GM21390 (cell line): ENCODE measurements around the gene TIMM21.
A peak's percentile ranks its signal among the peaks of the same experiment; 100 is the strongest.

Source experiments
- ATAC-seq: cut with Tn5 transposase; IDR thresholded peaks from one replicate; pipeline ENCODE4 v1.9.1; 2021; ENCODE audit not compliant: unreplicated experiment

The TIMM21 gene

GRCh38 chr18:74146756-74147155 lies 1.6 kb upstream of the TIMM21 start:
- ATAC-seq, result no peak

DNA sequence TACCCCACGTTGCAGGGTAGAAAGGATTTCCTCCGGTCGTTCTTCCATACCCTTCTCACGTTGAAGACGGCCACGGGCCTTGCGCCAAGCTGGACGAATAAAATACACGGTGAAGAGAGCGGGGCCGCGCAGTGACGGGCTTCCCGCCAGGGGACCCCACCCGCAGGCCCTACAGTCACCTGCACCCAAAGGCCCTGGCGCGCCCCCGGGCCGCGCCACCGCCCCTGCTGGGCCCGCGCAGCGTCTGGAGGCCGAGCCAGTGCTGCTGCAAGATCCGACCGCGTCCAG lies 888 bp upstream of the TIMM21 start:
- no peak for ATAC-seq

DNA sequence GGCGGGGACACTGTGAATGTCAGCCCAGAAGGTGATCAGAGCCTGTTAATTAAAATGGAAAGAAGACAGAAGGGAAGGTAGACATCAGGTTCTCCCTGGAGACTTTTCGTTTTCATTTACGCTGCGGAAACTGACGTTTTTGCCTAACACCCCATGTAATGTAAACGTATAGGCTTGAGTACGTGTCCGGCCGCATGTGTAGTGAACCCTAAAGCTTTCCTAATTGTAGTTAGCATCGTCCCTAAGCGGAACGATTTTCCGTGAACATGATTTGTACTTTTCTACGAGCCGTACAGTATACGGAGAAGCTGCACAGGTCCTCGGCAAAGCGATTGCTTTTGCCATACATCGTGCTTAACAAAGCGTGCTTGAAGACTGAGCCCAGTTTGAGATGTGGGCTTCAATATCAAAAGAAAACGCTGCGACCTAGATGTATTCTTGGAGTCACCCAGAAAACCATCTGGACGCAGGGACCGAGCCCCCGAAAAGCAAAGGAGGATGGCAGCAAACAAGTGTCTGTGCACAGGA lies 284 bp downstream of the TIMM21 start:
- peak; percentile 22 for ATAC-seq

- no peak for ATAC-seq
Observed at GRCh38 chr18:74149878-74150277, 1.6 kb downstream of the TIMM21 start.

DNA sequence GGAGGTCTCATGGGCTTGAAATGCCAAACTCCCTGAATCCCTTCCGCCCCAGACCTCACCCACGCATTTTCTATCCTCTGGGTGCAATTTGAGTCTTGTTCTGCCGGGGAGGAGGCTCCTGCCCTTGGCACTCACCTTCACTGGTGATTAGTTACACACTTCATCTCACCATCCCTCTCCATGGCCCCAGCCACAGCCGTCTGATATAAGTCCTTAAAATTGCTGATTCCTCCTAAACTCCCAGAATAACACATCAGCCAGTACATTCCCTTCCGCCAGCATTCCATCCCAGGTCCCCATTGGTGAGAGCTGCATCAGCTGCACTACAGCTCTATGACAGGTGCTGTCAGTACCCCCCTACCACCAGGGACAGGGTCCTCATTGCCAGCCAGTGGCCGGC lies 3.9 kb downstream of the TIMM21 start:
- ATAC-seq, result no peak

- ATAC-seq, result no peak
Observed at GRCh38 chr18:74152857-74153256, 4.5 kb downstream of the TIMM21 start.

DNA sequence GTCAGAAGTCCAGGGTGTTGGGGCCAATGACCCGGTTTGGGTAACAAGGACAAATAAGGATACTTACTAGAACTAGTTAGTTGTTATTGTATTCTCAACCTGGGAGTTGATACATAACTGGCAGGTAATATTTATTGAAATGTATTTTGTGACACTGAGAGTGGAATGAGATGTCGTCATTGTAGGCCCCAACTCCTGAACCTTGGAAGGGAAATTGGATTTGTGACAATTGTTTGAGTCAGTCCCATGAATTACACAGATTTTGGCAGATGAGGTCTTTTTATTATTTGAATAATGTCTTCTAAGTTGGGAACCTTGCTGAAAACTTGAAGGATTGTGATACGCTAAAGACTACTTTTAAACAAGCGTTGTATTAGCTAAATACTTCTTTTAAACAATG lies 5.1 kb downstream of the TIMM21 start:
- ATAC-seq, result no peak

DNA sequence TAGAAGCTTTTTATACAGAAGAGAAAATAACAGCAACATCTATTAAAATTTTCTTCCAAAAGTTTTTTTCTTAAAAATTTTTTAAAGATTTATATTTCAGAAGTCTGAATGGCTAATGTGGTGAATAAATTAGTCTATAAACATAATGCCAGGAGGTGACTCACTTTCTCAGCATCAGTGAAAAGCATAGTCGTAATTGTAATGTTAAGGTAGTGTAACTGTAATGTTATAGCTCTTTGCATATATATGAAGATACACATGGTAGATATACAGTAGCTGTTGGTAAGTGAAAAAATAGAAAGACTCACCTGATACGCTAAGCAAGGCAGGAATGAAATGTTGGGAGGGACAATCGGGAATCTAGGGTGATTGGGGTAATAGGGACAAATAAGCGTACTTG lies 5.5 kb downstream of the TIMM21 start:
- ATAC-seq, result no peak

DNA sequence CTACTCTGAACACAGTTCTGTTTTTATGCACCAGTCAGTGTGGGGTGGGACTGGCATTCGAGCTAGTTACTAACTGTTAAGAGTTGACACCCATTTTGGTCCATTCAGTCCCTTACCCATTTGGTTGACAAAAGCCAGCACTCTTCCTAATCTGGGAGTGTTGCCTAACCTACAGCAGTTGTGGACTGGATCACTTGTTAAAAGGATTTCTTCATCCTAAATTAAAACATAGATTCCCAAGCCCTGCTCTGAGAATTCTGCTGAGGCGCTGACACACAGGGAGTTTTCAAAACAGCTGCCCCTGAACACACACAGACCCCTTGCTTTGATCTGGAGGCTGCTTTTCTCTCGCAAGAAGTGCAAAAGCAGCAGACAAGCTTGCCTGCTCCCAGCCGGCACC lies 6.4 kb downstream of the TIMM21 start:
- no peak for ATAC-seq

- no peak for ATAC-seq
Observed at GRCh38 chr18:74155276-74155675, 7.0 kb downstream of the TIMM21 start.

GRCh38 chr18:74163019-74163660 lies 14.8 kb downstream of the TIMM21 start:
- ATAC-seq, result peak; percentile 78

DNA sequence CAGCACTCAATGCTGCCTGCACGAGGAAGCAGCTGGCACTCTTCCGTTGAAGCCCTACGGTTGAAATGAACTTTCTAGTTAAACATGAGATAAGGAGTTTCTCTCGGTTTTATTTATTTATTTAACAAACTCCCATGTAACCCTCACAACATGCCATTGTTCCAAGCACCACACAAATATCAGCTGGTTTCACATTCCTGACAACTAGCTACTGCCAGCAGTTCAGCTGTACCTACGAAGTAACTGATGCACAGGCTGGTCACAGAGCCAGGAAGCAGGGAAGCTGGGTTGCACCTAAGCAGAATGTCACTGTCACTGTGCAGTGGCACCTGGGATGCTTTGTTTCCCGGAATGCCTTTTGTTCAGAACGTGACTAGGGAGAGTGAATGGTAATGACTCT lies 18.1 kb downstream of the TIMM21 start:
- no peak for ATAC-seq

GRCh38 chr18:74171910-74172606 lies 23.7 kb downstream of the TIMM21 start:
- peak; percentile 99 for ATAC-seq

DNA sequence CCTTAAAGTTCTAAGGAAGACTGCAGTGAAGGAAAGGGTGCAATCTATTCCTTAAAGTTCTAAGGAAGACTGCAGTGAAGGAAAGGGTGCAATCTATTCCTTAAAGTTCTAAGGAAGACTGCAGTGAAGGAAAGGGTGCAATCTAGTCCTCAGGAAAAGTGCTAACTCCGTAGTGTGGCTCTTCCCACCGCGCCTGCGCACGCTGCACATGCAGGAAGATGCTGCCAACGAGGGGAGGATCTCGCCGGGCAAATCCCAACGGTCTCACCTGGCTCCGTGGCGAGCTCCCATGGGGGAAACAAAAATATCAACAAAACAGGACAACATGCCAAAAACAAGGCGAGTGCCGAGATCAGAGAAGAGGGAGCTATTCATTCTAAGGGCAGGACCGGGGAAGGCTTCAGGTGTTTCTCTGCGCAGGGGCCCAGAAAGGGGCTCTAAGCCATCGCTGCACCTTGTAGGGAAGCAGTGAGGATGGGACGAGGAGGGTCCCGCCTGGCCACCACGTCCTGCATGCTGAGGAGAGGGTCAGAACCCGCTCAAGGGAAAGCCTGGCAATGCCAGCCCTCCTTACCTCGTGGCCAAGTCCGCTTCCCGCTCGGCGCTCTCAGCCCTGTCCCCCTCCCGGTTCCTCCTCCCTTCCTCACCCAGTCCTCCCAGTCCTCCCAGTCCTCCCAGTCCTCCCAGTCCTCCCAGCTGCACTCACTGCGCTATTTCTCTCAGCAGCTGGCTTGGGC lies 24.5 kb downstream of the TIMM21 start:
- no peak for ATAC-seq

- no peak for ATAC-seq
Observed at GRCh38 chr18:74173434-74173750, 25.1 kb downstream of the TIMM21 start.

DNA sequence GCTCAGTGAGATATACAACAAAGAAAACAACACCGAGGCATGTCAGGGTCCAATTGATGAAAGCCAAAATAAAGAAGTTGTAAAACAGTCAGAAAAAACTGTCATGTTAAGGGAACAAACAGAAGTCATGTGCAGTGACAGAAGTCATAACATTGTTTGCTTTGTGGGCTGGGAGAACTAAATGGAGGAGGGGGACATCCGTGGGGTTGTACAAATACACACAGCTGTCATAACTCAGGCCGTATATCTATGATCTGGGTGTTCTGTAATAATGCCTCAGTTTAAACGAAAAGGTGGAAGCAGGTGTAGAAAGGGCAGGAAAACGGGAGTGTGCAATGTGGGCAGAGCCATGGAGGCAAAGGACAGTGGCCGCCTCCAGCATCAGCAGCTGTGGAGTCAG lies 27.3 kb downstream of the TIMM21 start:
- no peak for ATAC-seq

GRCh38 chr18:74178884-74179283 lies 30.6 kb downstream of the TIMM21 start:
- no peak for ATAC-seq

DNA sequence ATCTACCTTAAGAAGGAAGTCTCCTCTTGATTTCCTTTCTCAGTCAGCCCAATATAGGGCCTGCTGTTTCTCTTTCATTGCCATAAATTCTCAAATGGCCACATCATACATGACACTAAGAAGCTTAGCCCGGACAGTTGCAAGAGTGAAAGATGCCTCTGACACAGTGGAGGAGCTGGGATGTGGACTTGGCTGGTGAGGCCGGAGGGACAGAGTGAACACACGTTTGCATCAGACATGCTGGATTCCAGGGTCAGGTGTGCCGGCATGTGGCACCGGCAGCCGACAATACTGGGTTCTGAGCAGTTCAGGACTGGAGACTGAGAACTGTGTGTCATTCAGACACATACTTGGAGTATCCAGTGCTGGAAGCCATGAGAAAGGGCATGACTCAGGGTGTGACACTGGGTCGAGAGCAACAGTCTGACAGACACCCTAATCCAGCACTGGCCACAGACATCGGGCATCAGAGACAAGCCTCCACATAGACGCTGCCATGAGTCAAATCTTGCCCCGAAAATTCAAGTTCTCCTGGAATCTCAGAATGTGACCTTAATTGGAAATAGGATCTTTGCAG lies 31.4 kb downstream of the TIMM21 start:
- no peak for ATAC-seq

DNA sequence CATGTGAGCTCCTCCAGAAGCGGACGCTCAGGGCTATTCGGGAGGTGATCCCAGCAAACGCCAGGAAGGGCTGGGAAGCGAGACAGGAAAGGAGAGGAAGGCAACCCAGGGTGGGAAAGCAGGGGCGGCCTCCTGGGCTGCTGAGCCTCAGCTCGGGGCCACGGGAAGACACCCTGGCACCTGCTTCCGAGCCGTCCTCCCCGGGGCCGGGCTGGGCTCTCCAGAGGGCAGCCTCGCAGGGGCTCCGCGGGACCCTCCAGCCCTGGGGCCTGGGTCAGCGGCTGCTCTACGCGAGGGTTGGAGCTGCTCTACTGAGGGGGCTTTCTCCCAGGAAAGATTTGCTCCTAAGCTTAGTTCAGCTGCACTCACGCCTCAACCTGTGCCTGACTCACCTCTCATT lies 34.0 kb downstream of the TIMM21 start:
- ATAC-seq, result no peak

GRCh38 chr18:74183130-74183529 lies 34.8 kb downstream of the TIMM21 start:
- ATAC-seq, result no peak

- ATAC-seq, result no peak
Observed at GRCh38 chr18:74184875-74185274, 36.6 kb downstream of the TIMM21 start.

- no peak for ATAC-seq
Observed at GRCh38 chr18:74185860-74186259, 37.5 kb downstream of the TIMM21 start.
